ENCODE measurements around the gene NELFCD.

- no peak for TF ChIP-seq CTCF (IDR thresholded peaks at IDR 0.05 in 2 of 3, conservative IDR thresholded peaks at IDR 0.05 in 1 of 3; ENCODE audit: control insufficient read depth in 2 of 3, extremely low read depth in 1 of 3, insufficient read depth in 1 of 3, low read depth in 3 of 3, low read length in 3 of 3)
- no peak for TF ChIP-seq CBX3 (IDR thresholded peaks at IDR 0.05; ENCODE audit: borderline replicate concordance, low read depth)
- no peak for TF ChIP-seq EZH2 (IDR thresholded peaks at IDR 0.05; ENCODE audit: borderline replicate concordance, control insufficient read depth, low read depth, low read length)
- no peak for TF ChIP-seq MEF2A (IDR thresholded peaks at IDR 0.05; ENCODE audit: insufficient read depth, low read depth, low read length)
- TF ChIP-seq ATF3 (IDR thresholded peaks at IDR 0.05; ENCODE audit: borderline replicate concordance, extremely low read depth, low read depth, low read length): no peak
Observed at GRCh38 chr20:58991715-58992114, 10.7 kb downstream of the NELFCD start.
